Stimulated activated CD8-positive, alpha-beta memory T cell treated with anti-CD3 and anti-CD28 coated beads, Interleukin-4, amount 100 ng/mL, for 1 hour (primary cell): ENCODE data around the gene REXO5.
A peak's percentile ranks its signal among the peaks of the same experiment; 100 is the strongest.
"Not testable (repeated sequence)": the region's sequence is repeated elsewhere in the genome, so short reads cannot be mapped to it uniquely, and the experiment has no call there.

ENCODE experiments used
- DNase-seq, 2 donors: peaks; one replicate each; pipeline ENCODE4 v3.0.0-alpha.2; 2020; ENCODE audit warnings: low read depth in 2 of 2, low spot score in 1 of 2

Gene REXO5

GRCh38 chr16:20806168-20807050 lies at the start of gene REXO5, which contains the start of gene ERI2:
Gene REXO5 (plus strand): TSS chr16:20806527. CDS start chr16:20806954, 427 bp downstream.
Gene ERI2 (minus strand): TSS chr16:20806472. CDS start chr16:20806430, 42 bp downstream.
- peak; percentile 42 to 51 for DNase-seq

GRCh38 chr16:20760346-20760745 lies 46.0 kb upstream of the REXO5 start:
- no peak for DNase-seq

- no peak for DNase-seq
Measured at GRCh38 chr16:20761175-20761574, 45.2 kb upstream of the REXO5 start.

- DNase-seq = no peak
Measured at GRCh38 chr16:20762404-20763123, 43.8 kb upstream of the REXO5 start.

- peak; percentile 8 to 32 for DNase-seq
Measured at GRCh38 chr16:20763461-20764232, 42.7 kb upstream of the REXO5 start, which contains the start of gene ACSM3. Gene ACSM3 (plus strand): TSS chr16:20764014. CDS start chr16:20770035, 6,021 bp downstream.

GRCh38 chr16:20764448-20764847 lies 41.9 kb upstream of the REXO5 start:
- not testable (repeated sequence) for DNase-seq

- no peak for DNase-seq
Measured at GRCh38 chr16:20765732-20766131, 40.6 kb upstream of the REXO5 start.

GRCh38 chr16:20766294-20766693 lies 40.0 kb upstream of the REXO5 start:
- no peak for DNase-seq

GRCh38 chr16:20767577-20767976 lies 38.8 kb upstream of the REXO5 start:
- no peak for DNase-seq

GRCh38 chr16:20768121-20768520 lies 38.2 kb upstream of the REXO5 start:
- no peak for DNase-seq

GRCh38 chr16:20768818-20769217 lies 37.5 kb upstream of the REXO5 start:
- DNase-seq = no peak

GRCh38 chr16:20773679-20774078 lies 32.6 kb upstream of the REXO5 start:
- no peak for DNase-seq

- DNase-seq = peak; percentile 5 to 16
Measured at GRCh38 chr16:20774703-20775362, 31.5 kb upstream of the REXO5 start.

- no peak for DNase-seq
Measured at GRCh38 chr16:20781697-20782096, 24.6 kb upstream of the REXO5 start.

- DNase-seq = no peak
Measured at GRCh38 chr16:20782470-20782869, 23.9 kb upstream of the REXO5 start.

- no peak for DNase-seq
Measured at GRCh38 chr16:20784204-20784603, 22.1 kb upstream of the REXO5 start.

GRCh38 chr16:20789130-20789529 lies 17.2 kb upstream of the REXO5 start:
- no peak for DNase-seq

- DNase-seq = no peak
Measured at GRCh38 chr16:20791923-20792612, 14.3 kb upstream of the REXO5 start.

- DNase-seq = no peak
Measured at GRCh38 chr16:20798364-20798763, 8.0 kb upstream of the REXO5 start.

GRCh38 chr16:20799599-20799998 lies 6.7 kb upstream of the REXO5 start:
- DNase-seq = no peak
